SHP77 (cell line): ENCODE measurements around the gene CENPB.
"Not testable (repeated sequence)": the region's sequence is repeated elsewhere in the genome, so short reads cannot be mapped to it uniquely, and the experiment has no call there.

Source experiments
- DNase-seq, 2 experiments: peaks; one replicate each; lab custom pipeline; 2025; lab: John Stamatoyannopoulos, UW

The CENPB gene

DNA sequence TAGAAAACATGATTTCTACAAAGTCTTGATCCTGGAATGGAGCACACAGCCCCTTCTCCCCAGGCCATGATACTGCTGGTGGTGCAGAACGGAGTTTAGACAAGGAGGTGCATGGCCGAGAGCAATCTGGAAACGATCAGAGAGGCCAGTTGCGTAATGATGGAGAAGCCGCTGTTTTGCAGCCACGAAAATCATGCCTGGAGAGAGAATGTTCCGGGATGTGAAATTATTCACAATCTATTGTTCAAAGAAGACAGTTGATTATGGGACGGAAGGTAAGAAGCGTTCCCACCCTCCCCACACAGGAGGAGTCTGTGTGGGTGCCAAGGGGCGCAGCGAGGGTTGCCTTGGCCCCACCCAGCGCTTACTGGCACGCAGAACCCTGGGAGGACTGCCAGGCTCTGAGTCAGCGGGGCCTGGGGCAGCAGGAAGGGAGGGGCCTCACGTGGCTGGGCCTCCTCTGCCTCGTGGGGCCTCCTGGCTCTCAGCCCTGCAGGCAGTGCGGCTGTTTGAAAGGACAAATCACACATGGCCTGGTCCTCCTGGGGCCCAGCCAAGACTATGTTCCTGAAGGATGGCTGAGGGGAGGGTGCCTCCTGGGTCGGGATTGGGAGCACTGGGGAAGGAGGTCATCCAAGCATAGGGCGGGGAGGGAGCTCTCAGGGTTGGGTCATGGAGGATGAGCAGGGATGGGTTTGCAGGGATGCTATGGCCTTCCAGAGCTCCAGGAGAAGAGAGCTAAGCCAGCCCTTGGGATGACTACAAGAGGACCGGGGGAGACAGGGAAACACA is 25.1 kb upstream of the CENPB start:
- peak; percentile 77 to 93 for DNase-seq

DNA sequence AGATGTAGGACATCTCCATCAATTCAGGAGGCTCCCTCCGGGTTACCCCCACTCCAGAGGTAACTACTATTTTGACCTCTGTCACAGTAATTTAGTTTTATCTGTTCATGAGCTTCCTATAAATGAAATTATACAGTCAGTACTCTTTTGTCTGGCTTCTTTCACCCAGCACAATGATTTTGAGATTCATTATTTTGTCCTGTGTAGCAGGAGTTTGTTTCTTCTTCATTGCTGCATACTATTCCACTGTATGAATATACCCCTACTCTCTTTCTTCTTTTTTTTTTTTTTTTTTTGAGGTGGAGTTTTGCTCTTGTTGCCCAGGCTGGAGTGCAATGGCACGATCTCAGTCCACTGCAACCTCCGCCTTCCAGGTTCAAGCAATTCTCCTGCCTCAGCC is 22.0 kb upstream of the CENPB start:
- no peak for DNase-seq

DNA sequence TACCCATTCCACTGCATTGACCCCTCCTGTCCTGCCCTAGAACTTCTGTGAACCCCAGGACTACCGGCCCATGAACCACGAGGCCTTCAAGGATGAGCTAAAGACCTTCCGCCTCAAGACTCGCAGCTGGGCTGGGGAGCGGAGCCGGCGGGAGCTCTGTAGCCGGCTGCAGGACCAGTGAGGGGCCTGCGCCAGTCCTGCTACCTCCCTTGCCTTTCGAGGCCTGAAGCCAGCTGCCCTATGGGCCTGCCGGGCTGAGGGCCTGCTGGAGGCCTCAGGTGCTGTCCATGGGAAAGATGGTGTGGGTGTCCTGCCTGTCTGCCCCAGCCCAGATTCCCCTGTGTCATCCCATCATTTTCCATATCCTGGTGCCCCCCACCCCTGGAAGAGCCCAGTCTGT is 18.2 kb upstream of the CENPB start:
- no peak for DNase-seq

DNA sequence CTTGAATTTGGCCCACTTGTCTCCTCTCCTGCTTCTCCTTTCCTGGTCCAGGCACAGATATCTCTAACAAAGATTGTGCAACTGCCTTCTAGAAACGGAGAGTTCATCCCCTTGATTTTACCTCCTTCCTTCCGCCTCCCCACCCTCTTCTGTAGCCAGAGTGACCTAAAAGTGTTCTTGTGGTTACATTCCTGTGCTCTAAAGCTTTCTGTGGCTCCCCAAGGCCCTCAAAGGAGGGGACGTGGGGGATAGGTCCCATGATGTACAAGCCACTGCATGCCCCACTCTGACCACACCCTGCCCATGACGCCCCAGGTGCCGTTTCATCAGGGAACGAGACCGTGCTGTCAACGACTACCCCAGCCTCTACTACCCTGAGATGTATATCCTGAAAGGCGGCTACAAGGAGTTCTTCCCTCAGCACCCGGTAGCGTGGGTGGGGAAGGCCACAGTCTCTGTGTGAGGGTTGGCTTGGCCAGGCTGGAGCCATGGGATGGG is 17.8 kb upstream of the CENPB start:
- DNase-seq, result no peak

DNA sequence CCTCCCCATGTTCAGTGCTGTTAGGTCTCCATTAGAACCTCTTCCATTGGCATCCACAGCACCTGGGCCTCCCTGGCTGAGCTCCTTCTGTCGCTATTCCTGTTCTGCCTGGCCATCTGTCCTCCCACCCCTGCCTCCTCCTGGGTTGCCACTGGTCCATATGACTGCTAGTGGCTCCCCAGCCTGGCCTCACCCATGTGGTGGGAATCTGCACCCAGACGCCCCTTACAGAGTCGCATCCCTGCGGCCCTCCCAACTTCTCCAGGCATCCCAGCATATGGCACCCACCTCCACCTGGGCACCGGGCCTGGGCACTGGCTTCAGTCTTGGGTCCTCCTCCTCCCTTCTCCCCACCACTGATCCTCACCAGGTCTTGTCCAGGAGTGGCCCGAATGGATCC is 17.3 kb upstream of the CENPB start:
- no peak for DNase-seq

DNA sequence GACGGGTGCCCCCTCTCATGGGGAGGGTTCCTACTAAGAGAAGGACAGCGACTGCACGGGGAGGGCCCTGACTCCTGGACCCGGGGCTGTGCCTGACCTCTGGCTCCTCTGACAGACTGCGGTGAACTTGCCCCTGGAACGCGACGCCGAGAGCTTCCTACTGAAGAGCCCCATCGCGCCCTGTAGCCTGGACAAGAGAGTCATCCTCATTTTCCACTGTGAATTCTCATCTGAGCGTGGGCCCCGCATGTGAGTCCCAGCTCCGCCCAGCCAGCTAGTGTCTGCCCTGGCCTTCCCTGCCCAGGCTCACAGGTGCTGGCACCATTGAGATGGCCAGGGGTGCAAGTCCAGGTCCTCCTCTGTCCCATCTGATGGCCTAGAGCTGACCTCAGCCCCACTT is 16.7 kb upstream of the CENPB start:
- DNase-seq, result no peak

DNA sequence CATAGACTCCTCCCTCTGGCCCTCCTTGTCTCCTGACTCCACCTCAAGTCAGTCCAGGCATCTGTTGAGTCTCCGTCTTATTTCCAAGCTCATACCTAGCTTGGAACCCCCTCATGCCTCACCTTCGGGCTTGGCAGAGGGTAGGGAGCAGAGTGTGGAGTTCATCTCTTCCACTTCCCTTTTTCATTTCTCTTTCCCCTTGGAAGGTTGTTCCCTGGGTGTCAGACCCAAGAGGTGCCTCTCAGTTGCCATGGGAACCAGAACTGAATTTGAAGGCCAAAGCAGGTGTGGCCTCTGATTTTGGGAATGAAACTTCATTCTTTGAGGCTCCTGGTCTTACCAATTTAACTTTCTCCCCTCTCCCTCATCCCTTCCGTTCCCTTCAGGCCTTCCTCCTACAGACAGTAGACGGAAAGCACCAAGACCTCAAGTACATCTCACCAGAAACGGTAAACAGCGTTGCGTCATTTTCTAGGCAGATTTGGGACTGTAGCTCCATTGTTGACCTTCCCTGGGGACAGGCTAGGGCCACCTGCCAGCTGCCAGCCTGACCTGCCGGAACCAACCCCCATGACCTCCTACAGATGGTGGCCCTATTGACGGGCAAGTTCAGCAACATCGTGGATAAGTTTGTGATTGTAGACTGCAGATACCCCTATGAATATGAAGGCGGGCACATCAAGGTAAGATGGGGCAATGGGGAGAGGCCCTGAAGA is 16.1 kb upstream of the CENPB start:
- DNase-seq, result peak in 1 of 2 experiments; percentile 24

- no peak for DNase-seq
Observed at GRCh38 chr20:3801846-3802245, 15.3 kb upstream of the CENPB start.

DNA sequence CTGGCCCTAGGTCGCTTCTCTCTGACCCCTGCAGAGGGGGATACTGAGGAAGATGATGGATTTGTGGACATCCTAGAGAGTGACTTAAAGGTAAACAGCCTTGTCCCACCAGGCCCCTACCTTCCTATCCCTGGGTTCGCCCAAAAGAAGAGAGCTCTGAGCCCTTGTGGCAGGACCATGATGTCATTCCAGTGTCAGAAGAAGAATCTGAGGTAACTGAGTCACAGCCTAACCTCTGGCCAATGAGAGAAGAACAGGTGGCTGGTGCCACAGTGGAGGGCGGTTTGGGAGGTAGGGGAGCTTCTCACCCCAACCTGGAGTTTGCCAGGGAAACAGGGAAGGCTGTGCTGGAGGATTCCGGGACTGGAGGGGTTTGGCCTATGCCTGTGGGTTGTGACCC is 14.8 kb upstream of the CENPB start:
- DNase-seq, result no peak

DNA sequence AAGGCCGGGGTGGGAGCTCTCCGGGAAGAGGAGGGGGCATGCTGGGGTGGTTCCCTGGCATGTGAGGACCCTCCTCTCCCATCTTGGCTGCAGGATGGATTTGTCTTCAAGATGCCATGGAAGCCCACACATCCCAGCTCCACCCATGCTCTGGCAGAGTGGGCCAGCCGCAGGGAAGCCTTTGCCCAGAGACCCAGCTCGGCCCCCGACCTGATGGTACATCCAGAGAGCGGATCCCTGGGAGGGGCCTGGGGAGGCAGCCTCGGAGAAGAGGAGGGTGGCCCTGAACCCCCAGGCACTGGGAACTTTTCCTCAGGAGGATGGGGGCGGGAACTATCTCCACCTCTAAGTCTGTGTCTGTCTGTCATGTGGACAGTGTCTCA is 14.3 kb upstream of the CENPB start:
- DNase-seq, result no peak

DNA sequence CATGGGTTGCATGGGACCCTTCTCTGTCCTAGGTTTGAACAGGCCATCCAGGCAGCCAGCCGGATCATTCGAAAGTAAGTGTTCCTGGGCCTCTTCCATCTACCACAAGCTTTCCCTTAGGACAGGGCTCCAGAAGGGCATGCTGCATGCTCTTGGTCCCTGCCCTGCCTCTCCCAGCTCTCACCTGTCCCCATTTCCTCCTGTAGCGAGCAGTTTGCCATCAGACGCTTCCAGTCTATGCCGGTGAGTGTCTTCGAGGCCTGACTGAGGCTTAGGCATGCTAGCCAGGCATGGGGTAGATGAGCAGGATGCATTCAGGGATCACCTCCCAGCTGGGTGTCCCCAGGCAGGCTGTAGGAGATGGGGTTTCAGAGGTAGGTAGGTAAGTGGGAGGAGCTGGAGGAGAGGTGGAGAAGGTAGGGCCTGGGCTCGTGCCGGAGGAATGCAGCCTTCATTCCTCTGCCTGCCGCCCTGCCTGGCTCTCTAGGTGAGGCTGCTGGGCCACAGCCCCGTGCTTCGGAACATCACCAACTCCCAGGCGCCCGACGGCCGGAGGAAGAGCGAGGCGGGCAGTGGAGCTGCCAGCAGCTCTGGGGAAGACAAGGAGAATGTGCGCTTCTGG is 13.8 kb upstream of the CENPB start:
- DNase-seq, result no peak

- peak; percentile 79 for DNase-seq
Observed at GRCh38 chr20:3798908-3799248, 12.3 kb upstream of the CENPB start.

DNA sequence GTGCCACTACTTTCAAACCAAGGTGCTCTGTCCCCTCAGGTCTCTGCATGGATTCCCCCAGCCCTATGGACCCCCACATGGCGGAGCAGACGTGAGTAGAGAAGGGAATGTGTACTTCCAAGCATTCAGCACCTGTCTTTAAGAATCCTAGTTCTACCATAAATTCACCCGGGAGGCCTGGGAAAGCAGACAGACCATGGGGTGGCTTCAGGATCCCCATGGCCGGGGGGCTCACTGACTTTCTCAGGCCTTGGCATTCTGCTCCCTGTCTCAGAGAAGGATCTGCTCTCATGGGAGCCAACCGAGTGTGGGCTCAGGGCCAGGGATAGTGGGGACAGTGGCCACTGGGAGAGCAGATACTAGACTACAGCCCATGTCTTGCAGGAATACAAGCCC is 11.8 kb upstream of the CENPB start:
- DNase-seq, result no peak

- DNase-seq, result no peak
Observed at GRCh38 chr20:3797592-3798372, 11.2 kb upstream of the CENPB start.

DNA sequence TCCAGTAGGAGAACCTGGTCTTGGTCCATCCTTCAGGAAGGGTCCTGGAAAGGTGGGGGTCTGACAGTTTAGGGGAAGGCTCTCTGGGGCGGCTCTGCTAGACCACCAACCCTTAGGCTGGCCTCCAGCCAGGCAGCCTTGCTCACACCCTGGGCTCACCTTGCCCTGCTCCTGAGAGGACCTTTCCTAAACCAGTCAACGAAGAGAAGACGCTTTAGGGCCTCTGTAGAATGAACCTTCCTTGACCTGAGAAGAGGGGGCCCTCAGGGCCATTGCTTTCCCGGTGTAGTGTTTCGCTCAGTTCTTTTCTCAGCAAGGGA is 10.6 kb upstream of the CENPB start:
- no peak for DNase-seq

GRCh38 chr20:3796477-3797225 is 10.1 kb upstream of the CENPB start:
- no peak for DNase-seq

DNA sequence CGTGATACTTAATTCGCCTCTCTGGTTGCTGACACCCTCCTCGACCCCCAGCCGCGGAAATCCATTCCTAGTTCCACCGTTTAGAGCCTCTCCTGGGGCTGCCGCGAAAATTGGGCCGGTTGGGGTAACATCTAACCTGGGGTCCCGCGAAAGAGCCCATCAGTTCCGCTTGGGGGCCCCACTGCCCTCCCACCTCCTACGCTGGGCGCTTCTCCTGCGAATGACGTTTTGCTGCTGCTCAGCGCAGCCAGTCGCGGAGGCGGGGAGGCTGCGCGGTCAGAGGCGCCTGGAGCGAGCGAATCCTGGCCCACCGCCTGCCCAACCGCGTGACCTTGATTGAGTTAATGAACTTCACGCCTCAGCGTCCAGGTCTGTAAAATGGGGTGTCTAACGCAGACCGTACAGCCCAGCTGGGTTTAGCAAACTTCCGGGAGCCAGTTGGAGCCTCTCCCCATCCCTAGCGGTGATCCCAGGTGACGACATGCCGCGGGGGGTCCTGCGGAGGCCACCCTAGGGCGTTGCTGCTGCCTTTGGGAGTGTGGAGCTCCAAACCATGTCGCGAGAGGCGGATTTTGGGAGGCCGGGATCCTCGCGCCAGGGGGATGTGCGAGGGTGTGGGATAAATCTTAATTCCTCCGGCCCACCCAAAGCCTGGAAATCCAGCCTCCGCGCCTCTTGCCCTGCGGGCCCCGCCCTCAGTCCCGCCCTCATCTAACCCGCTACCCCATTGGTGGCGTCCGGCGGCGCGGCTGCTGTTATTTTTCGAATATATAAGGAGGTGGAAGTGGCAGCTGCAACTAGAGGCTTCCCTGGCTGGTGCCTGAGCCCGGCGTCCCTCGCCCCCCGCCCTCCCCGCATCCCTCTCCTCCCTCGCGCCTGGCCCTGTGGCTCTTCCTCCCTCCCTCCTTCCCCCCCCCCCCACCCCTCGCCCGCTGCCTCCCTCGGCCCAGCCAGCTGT is 9.2 kb upstream of the CENPB start, which contains the start of gene CDC25B:
Gene CDC25B (plus strand): TSS at position 800 of the 958 bp plus-strand sequence. CDS start 222 bp downstream, outside the sequence.
- DNase-seq, result peak; percentile 96 to 98

DNA sequence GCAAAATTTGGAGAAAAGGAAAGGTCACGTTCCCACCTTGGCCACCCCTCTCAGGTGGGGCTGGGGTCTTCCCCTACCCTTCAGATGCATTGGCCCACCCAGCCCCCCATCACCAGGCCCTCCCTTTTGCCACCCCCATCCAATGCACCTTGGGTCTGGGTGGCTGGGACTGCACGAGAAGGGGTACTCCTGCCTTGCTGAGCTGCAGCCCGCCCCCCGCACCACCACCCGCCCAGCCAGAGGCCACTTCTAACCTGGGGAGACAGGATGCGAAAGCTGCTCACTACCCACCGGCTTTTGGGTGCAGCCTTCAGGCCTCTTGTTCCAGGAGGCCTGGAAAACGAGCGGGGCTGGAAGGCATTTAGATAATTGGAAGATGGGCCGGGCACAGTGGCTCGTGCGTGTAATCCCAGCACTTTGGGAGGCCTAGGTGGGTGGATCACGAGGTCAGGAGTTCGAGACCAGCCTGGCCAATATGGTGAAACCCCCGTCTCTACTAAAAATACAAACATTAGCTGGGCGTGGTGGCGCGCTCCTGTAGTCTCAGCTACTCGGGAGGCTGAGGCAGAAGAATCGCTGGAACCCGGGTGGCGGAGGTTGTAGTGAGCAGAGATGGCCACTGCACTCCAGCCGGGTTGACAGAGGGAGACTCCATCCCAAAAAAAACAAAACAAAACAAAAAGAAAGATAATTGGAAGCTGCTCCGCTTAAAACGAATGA is 8.3 kb upstream of the CENPB start:
- no peak for DNase-seq

DNA sequence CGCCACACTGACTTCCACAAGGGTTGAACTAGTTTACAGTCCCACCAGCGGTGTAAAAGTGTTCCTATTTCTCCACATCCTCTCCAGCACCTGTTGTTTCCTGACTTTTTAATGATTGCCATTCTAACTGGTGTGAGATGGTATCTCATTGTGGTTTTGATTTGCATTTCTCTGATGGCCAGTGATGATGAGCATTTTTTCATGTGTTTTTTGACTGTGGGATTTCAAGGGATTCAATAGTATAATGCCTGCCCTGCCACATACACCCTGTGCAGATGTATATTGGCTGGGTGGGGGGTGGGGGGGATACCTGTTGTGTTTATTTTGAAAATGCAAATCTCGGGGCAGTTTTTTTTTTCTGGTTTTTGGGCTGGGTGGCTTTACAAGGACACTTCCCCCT is 7.6 kb upstream of the CENPB start:
- not testable (repeated sequence) for DNase-seq

DNA sequence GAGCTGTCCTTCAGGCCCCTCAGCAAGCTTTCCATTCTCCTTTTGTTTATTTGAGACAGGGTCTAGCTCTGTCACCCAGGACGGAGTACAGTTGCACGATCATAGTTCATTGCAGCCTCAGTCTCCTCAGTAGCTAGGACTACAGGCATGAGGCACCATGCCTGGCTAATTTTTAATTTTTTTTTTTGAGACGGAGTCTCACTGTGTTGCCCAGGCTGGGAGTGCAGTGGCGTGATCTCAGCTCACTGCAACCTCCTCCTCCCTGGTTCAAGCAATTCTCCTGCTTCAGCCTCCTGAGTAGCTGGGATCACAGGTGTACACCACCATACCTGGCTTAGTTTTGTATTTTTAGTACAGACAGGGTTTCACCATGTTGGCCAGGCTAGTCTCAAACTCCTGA is 2.7 kb upstream of the CENPB start:
- DNase-seq, result not testable (repeated sequence)
